ENCODE results near the gene TENT4B. TPM values are rescaled to one million over a fixed set of nuclear protein-coding genes. Genes with fewer than 3 reads are reported as not detected.

The TENT4B gene
- total RNA-seq, 1 donor, result 12.5 TPM

DNA sequence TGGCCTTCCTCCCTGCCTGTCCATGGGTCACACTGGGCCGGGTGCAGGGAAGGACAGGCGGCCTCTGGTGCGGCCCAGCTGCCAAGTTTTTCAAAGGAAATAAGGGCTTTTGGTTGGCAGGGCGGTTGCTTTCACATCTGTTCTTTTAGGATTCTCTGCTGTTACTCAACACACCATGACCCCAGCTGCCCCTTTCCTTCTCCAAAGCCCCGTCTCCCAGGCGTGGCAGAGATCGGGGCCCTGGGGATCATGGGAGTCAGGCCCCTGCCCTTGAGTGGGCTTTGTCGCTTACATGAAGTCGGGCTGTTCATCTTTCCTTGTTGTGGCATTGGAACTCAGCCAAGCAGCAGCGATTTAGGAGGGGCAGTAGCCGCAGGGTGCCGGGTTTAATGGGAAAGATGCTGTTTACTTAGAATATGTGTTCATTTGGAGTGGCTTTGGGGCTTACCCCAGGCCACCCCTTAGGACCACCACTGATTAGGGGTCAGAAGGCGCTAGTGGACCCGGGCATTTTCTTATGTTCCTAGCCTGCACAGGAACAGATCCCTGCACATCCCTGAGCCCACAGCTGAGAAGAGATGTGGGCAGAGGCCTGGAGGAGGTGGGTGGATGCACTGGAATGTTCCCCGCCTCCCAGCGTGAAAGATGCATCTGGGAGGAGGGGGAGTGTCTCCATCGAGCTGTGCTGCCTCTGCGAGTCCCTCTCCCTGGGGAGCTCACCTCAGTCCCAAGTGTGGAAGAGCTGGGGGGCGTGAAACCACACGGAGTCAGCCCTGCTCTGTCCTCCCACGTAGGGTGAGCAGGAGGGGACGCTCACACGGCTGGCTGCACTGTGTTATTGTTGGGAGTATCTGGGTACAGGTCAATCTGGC is 106.5 kb downstream of the TENT4B start:
- DNase-seq (ENCODE audit: low read depth), result peak; percentile 87
- TF ChIP-seq, protein P1, sequence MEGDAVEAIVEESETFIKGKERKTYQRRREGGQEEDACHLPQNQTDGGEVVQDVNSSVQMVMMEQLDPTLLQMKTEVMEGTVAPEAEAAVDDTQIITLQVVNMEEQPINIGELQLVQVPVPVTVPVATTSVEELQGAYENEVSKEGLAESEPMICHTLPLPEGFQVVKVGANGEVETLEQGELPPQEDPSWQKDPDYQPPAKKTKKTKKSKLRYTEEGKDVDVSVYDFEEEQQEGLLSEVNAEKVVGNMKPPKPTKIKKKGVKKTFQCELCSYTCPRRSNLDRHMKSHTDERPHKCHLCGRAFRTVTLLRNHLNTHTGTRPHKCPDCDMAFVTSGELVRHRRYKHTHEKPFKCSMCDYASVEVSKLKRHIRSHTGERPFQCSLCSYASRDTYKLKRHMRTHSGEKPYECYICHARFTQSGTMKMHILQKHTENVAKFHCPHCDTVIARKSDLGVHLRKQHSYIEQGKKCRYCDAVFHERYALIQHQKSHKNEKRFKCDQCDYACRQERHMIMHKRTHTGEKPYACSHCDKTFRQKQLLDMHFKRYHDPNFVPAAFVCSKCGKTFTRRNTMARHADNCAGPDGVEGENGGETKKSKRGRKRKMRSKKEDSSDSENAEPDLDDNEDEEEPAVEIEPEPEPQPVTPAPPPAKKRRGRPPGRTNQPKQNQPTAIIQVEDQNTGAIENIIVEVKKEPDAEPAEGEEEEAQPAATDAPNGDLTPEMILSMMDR (IDR thresholded peaks at IDR 0.05; ENCODE audit: insufficient read depth, low read depth, low read length), result no peak
- H3K4me3 ChIP-seq (ENCODE audit: low read depth, low read length), result no peak overlapping the region

DNA sequence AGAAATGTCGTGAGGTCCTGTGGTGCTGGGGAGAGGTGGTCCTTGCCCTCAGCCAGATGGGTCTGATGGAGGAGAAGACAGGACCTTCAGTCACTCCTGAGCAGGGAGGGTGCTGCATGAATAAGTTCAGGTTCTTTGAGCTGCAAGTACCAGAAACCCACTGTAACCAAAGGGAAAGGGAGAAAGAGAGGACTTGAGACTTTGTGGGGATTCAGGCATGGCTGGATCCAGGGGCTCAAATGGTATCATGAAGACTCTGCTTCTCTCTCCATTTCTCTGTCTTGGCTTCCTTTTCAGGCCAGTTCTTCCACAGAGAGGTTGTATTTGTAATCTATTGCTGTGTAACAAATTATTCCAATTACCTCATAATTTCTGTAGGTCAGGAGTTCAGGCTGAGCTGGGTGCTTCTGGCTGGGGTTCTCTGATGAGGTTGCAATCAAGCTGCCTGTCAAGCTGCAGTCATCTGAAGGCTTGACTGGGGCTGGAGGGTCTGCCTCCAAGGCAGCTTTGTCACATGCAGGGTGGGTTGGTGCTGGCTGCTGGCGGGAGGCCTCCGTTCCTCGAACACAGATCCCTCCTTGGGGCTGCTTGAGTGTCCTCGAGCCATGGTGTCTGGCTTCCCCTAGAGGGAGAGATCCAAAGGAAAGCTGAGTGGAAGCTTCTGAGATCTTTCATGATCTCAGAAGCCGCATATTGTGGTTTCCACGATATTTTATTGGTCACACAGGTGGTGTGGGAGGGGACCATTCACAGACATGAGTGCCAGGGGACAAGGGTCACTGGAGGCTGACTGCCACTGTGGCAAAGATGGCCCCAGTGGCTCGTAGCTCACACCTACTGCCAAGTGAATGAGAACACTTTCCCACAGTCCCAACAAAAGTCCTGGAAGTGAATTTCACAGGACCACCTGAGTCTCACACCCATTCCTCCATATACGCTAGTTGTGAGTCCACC is 107.4 kb downstream of the TENT4B start:
- no peak overlapping the region for H3K4me3 ChIP-seq (ENCODE audit: low read depth, low read length)
- DNase-seq (ENCODE audit: low read depth), result no peak
- TF ChIP-seq, protein P1 (IDR thresholded peaks at IDR 0.05; ENCODE audit: insufficient read depth, low read depth, low read length), result no peak

DNA sequence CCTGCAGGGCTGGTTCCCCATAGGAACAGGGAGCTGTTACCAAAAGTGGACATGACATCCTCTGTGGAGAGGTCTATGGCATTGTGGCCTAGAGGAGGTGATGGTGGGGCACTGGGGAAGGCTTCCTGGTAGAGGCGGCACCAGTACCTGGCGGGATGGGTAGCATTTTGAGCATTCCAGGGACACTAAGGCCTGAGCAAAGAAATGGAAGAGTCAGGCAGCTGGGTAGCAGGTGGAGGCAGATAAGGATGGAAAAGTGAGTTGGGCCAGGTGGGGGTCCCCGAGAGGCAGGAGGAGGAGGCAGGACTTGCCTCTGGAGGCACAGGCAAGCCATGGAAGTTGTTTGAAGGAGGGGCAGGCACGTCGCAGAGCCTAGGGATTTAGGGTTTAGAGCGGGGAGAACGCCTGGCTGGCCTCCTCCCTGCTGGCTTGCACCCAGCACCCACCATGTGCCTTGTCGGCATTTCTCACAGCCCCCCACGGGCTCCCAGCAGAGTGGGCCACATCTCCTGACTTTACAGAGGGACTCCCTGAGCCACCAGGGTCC is 108.1 kb downstream of the TENT4B start:
- TF ChIP-seq, protein P1 (IDR thresholded peaks at IDR 0.05; ENCODE audit: insufficient read depth, low read depth, low read length), result no peak

DNA sequence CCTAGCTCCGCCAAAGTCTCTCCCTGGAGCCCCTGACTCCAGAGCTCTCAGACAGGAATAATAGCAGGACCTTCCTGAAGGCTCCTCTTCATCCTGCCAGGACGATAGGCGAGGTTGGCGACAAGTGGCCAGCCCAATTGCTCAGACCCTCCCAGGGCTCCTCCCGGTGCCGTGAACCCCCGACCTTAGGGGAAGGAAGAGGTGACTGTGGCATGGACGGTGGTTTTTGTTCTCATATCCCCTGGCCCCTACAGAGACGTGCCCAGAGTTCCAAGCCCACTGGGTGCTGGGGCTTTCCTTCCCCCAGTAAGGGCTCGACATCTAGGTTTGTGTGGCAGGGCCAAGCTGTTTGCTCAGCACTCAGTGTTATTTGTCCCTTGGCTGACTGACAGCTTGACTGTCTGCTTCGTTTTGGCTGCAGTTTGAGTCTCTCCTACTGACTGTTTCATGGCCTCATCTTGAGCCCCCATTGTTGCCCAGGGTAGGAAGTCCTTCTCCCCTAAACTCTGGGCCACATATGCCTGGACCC is 108.7 kb downstream of the TENT4B start:
- TF ChIP-seq, protein P1 (IDR thresholded peaks at IDR 0.05; ENCODE audit: insufficient read depth, low read depth, low read length), result no peak
- no peak overlapping the region for H3K4me3 ChIP-seq (ENCODE audit: low read depth, low read length)
- no peak for DNase-seq (ENCODE audit: low read depth)

More for the DNA sequence above, 108.1 kb downstream of the TENT4B start:
- DNase-seq (ENCODE audit: low read depth), result no peak
- H3K4me3 ChIP-seq (ENCODE audit: low read depth, low read length), result no peak overlapping the region

DNA sequence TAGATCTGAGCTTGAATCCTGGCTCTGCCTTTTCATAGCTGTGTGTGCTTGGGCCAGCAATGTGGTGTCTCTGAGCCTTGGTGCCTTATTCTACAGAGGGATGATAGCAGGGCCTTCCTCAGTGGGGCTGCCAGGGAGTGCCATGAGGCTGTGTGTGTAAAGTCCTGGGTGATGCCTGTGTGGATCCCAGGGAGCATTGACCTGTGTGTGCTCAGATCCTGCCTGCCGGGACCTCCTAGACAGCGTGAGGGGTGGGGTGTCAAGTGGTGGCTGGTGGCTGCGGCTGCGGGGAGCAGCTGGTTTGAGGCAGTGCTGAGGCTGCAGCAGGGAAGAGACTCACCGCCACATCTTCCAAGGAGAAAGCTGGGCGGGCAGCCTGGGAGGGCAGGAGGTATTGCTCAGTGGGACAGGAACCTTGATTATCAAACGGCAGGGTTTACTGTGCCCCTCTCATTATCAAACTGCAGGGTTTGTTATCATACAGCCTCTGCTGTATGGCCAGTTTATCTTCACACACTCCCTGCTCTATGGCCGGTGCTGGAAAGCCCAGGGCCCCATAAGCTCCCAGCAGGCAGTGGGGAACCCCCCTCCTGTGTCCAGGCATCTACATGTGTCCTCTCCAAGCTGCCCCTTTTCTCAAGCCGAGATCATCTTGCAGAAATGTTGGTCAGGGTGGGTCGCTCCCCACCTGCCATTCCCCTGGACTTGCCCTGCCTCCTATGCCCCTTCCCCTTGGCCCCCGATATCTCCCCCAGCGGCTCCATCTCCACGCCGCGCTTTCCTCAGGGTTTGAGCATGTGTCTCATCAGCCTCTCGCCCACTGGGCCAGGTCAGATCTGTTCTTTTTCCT is 110.2 kb downstream of the TENT4B start:
- TF ChIP-seq, protein P1 (IDR thresholded peaks at IDR 0.05; ENCODE audit: insufficient read depth, low read depth, low read length), result no peak
- no peak for DNase-seq (ENCODE audit: low read depth)
- H3K4me3 ChIP-seq (ENCODE audit: low read depth, low read length), result no peak overlapping the region

All from fibroblast of villous mesenchyme (primary cell).